Measurements from ENCODE around the gene CFAP97D2.
"Not testable (repeated sequence)": the region's sequence is repeated elsewhere in the genome, so short reads cannot be mapped to it uniquely, and the experiment has no call there.

Gene CFAP97D2

GRCh38 chr13:114179087-114179658 lies at the start of gene CFAP97D2:
Gene CFAP97D2, plus strand, starts transcription at chr13:114179257. Its CDS starts 74 bp downstream, at chr13:114179331.
- DNase-seq = no peak

GRCh38 chr13:114129649-114130062 lies 49.4 kb upstream of the CFAP97D2 start:
- DNase-seq = no peak

- no peak for DNase-seq
Measured at GRCh38 chr13:114130131-114130836, 48.8 kb upstream of the CFAP97D2 start.

- DNase-seq = no peak
Measured at GRCh38 chr13:114130837-114131582, 48.0 kb upstream of the CFAP97D2 start.

- no peak for DNase-seq
Measured at GRCh38 chr13:114131583-114132418, 47.3 kb upstream of the CFAP97D2 start.

- DNase-seq = peak; percentile 38
Measured at GRCh38 chr13:114132419-114133121, 46.5 kb upstream of the CFAP97D2 start, which contains the start of gene RASA3. Gene RASA3, minus strand, starts transcription at chr13:114132623. Its CDS starts 134 bp downstream, at chr13:114132489.

- not testable (repeated sequence) for DNase-seq
Measured at GRCh38 chr13:114133126-114133525, 45.9 kb upstream of the CFAP97D2 start.

- DNase-seq = not testable (repeated sequence)
Measured at GRCh38 chr13:114133552-114133951, 45.5 kb upstream of the CFAP97D2 start.

- no peak for DNase-seq
Measured at GRCh38 chr13:114134111-114134943, 44.7 kb upstream of the CFAP97D2 start.

- DNase-seq = no peak
Measured at GRCh38 chr13:114134944-114135610, 44.0 kb upstream of the CFAP97D2 start.

- no peak for DNase-seq
Measured at GRCh38 chr13:114135731-114136171, 43.3 kb upstream of the CFAP97D2 start.

- DNase-seq = no peak
Measured at GRCh38 chr13:114136576-114136975, 42.5 kb upstream of the CFAP97D2 start.

GRCh38 chr13:114140131-114140905 lies 38.7 kb upstream of the CFAP97D2 start:
- no peak for DNase-seq

GRCh38 chr13:114140906-114141250 lies 38.2 kb upstream of the CFAP97D2 start:
- no peak for DNase-seq

- DNase-seq = no peak
Measured at GRCh38 chr13:114141261-114141996, 37.6 kb upstream of the CFAP97D2 start.

GRCh38 chr13:114142137-114142550 lies 36.9 kb upstream of the CFAP97D2 start:
- DNase-seq = no peak

- peak; percentile 30 for DNase-seq
Measured at GRCh38 chr13:114142640-114143490, 36.2 kb upstream of the CFAP97D2 start.
